Spleen (tissue), 11 donors: ENCODE data around the gene FSHR. TPM values are rescaled to one million over a fixed set of nuclear protein-coding genes. Genes with fewer than 3 reads are reported as not detected.
A peak's percentile ranks its signal among the peaks of the same experiment; 100 is the strongest.

ENCODE experiments used
- DNase-seq: peaks from one replicate; pipeline ENCODE4 v3.0.0-alpha.2; 2020
- H3K27ac ChIP-seq, 8 donors: fragments of 200-600 bp; sonication (generic) in 7 of 8; 1 replicate in 4 of 8; 2 replicates in 4 of 8; pipeline versions ENCODE4 v1.5.0 to v1.8.0; 2016 to 2021; ENCODE audit warnings: inconsistent platforms in 4 of 8, mild to moderate bottlenecking in 4 of 8, moderate library complexity in 1 of 8
- H3K27me3 ChIP-seq, 7 donors: fragments of 200-600 bp; sonication (generic) in 6 of 7; replicated peaks in 1 of 7; 1 replicate in 4 of 7; 2 replicates in 3 of 7; pipeline versions ENCODE4 v1.5.0 to v1.8.0; 2016 to 2021; ENCODE audit warnings: inconsistent platforms in 3 of 7, mild to moderate bottlenecking in 1 of 7
- H3K36me3 ChIP-seq, 6 donors: fragments of 200-600 bp; sonication (generic) in 5 of 6; 1 replicate in 4 of 6; 2 replicates in 2 of 6; pipeline versions ENCODE4 v1.5.0 to v1.8.0; 2016 to 2021; ENCODE audit warnings: inconsistent platforms in 2 of 6
- H3K4me1 ChIP-seq, 6 donors: fragments of 200-600 bp; sonication (generic) in 5 of 6; 1 replicate in 3 of 6; 2 replicates in 3 of 6; pipeline versions ENCODE4 v1.5.0 to v1.8.0; 2016 to 2021; ENCODE audit warnings: inconsistent platforms in 3 of 6
- H3K4me3 ChIP-seq, 8 donors: fragments of 200-600 bp; sonication (generic) in 7 of 8; 1 replicate in 4 of 8; 2 replicates in 4 of 8; pipeline versions ENCODE4 v1.5.0 to v1.8.0; 2016 to 2021; ENCODE audit warnings: inconsistent platforms in 4 of 8, mild to moderate bottlenecking in 4 of 8, moderate library complexity in 2 of 8
- H3K9me3 ChIP-seq, 8 donors: fragments of 200-600 bp; sonication (generic) in 7 of 8; 1 replicate in 4 of 8; 2 replicates in 4 of 8; pipeline versions ENCODE4 v1.5.0 to v1.8.0; 2016 to 2021; ENCODE audit warnings: inconsistent platforms in 4 of 8
- CTCF ChIP-seq, 11 experiments: fragments of 200-600 bp in 7 of 11; fragments of 450-650 bp in 4 of 11; sonication (generic) in 4 of 11; IDR thresholded peaks in 8 of 11; conservative IDR thresholded peaks in 3 of 11; 1 replicate in 7 of 11; 2 replicates in 4 of 11; pipeline versions ENCODE4 v1.4.0 to v1.8.0; 2016 to 2021; ENCODE audit warnings: antibody characterized with exemption in 11 of 11, inconsistent platforms in 4 of 11, mild to moderate bottlenecking in 1 of 11
- POLR2A ChIP-seq, 3 donors: fragments of 450-650 bp; IDR thresholded peaks; one replicate each; pipeline ENCODE4 v1.5.1; 2017; ENCODE audit warnings: antibody characterized with exemption in 3 of 3, mild to moderate bottlenecking in 1 of 3
- POLR2AphosphoS5 ChIP-seq, 3 donors: sonication (generic); formaldehyde crosslinking; IDR thresholded peaks; one replicate each; pipeline ENCODE4 v1.5.1; 2017; ENCODE audit warnings: antibody characterized with exemption in 3 of 3
- WGBS, 5 donors: extraction: QIAGEN DNeasy Blood & Tissue Kit in 3 of 5; methylation state at CpG; one replicate each; pipeline versions ENCODE4 v1.1.5 to v1.1.7; 2013 to 2018; 5-methylcytosine and 5-hydroxymethylcytosine counted together
- intact Hi-C: fragments of 100-400 bp; cut with DNase I; formaldehyde crosslinking; loops from one replicate; pipeline ENCODE4 v1.15.0; 2023; ENCODE audit warnings: low total_unique reads
- polyA plus RNA-seq, 3 donors: library from polyadenylated mRNA; stranded (reverse); fragments of 200-250 nt; gene quantifications; one replicate each; pipeline ENCODE4 v1.2.1, GENCODE V29; 2013
- total RNA-seq, 7 donors: library from RNA; depleted of rRNA in 3 of 7; stranded (reverse); fragments of >200 nt in 3 of 7; fragmentation: NEBNext Ultra II Directional in 4 of 7; extraction: Animal tissue kit (Norgen Biotek cat#: 25700) in 4 of 7; gene quantifications; one replicate each; pipeline versions ENCODE4 v1.1.0 to v1.2.1, GENCODE V29; 2016 to 2021
- donor health status: healthy with polysubstance abuse.
- donor health status: DM: no; HTN: no; CAD: no; lungs with moderate emphysema.
- donor health status: DM: no; HTN: no; CAD: no.
- donor health status: Bipolar disorder and iron deficiency.
- donor health status: healthy.
- donor health status: DM: no; HTN: no; CAD: no.
- donor health status: DM: yes; HTN: yes; CAD: no.

The FSHR gene
- total and polyA plus RNA-seq, 10 donors, result 0.03 TPM; not detected in 9

DNA sequence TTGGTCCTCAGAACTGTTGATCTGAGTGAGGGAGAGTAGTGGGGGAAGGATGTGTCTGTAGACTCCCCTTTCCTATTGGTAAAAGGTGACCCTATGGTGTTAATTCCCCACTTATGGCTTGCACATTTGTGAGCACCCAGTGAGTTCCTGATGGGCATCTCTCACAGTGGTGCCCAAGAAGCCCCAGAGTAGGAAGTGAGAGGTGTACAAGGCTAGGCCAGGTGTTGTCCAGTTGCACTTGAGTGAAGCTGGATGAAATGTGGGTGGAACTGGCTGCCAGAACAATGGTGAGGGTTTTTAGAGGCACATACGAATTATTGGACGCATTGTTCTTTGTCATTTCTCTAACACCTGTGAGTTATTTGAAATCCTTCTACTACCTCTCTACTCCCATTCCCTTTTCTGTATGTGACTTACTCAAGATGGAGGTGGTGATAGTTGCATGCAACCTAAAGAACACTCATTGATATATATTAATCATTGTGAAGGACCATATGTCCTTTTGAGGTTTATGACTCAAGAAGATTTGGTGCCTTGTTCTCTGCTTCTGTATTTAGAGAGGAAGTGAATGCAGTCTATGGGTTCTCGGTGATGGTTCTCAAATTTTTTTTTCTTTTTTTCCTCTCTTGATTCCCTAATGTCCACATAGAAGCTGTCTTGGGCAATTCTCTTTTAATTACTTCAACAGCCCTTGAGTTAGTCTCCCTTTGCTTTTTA is 162.7 kb downstream of the FSHR start:
- no peak for TF ChIP-seq CTCF (IDR thresholded peaks at IDR 0.05 in 8 of 11, conservative IDR thresholded peaks at IDR 0.05 in 3 of 11)
- intact Hi-C loops, result no loop called here

DNA sequence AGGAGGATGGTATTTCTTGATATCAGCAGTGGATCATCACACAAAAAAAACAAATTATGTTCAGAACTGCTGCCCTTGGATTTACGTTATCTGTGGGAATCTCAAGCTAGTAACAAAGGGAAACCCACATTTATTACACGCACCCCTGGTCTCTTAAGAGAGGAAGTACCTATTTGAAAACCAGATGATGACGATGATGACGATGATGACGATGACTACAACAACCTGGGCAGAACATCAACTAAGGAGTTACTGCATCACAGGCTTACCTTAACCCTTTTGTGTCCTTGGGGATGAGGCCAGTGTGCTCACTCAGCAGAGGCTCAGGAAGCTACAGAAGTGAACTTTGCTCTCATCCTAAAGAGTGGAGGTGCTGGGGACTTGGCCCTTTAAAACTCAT is 169.4 kb downstream of the FSHR start:
- Histone ChIP-seq H3K36me3 (no peaks in the 10 kb centered on the region), H3K27me3 (no peaks in the 10 kb centered on the region), H3K9me3 (no peaks in the 10 kb centered on the region), H3K4me3 (no peak overlapping the region), H3K4me1 (no peaks in the 10 kb centered on the region), H3K27ac (peak overlapping the region in 2 of 8 donors; percentile 35 to 44)
- WGBS, 5 donors, result 53 to 69% (median 61%) methylated on average over 5 of the region's 5 CpGs
- DNase-seq, result no peak
- intact Hi-C loops, result no loop called here
- TF ChIP-seq POLR2AphosphoS5 (IDR thresholded peaks at IDR 0.05) (no peak), CTCF (IDR thresholded peaks at IDR 0.05 in 8 of 11, conservative IDR thresholded peaks at IDR 0.05 in 3 of 11) (no peak), POLR2A (IDR thresholded peaks at IDR 0.05) (no peak)

More for the DNA sequence above, 162.7 kb downstream of the FSHR start:
- Histone ChIP-seq H3K27me3 (no peaks in the 10 kb centered on the region), H3K36me3 (no peaks in the 10 kb centered on the region), H3K4me1 (no peaks in the 10 kb centered on the region), H3K9me3 (no peaks in the 10 kb centered on the region), H3K4me3 (no peak overlapping the region), H3K27ac (peak overlapping the region in 4 of 8 donors; percentile 23 to 73 (median 50))
- 69 to 80% (median 75%) methylated on average over 3 of the region's 3 CpGs for WGBS, 5 donors
- DNase-seq, result no peak

DNA sequence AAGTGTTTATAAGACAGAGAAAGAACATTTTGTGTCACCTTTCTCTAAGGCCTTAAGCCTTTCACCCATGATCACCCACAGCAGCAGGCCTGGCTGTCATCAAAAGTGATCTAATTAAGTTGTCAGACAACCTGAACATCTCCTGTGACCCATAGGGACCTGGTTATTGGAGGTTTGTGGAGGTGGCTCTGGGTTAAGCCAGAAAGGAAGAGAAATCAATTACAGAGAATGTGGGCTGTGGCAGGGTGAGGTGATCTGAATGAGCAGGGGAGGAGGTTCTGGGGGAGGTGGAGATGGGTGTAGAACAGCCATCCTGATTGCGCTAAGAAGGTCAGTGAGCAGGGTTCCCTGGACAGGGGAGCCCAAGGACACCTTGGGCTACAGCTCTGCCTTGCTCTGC is 170.8 kb downstream of the FSHR start:
- H3K4me1 ChIP-seq, result no peaks in the 10 kb centered on the region
- H3K9me3 ChIP-seq, result no peaks in the 10 kb centered on the region
- H3K27me3 ChIP-seq, result no peaks in the 10 kb centered on the region
- TF ChIP-seq CTCF (IDR thresholded peaks at IDR 0.05 in 8 of 11, conservative IDR thresholded peaks at IDR 0.05 in 3 of 11) (no peak), POLR2A (IDR thresholded peaks at IDR 0.05) (no peak), POLR2AphosphoS5 (IDR thresholded peaks at IDR 0.05) (no peak)
- H3K27ac ChIP-seq, result no peak overlapping the region
- H3K36me3 ChIP-seq, result no peaks in the 10 kb centered on the region
- DNase-seq, result no peak
- intact Hi-C loops, result no loop called here
- 79 to 100% (median 90%) methylated on average over 1 of the region's 1 CpG for WGBS, 5 donors
- no peak overlapping the region for H3K4me3 ChIP-seq

- WGBS, 5 donors, result 76 to 87% (median 82%) methylated on average over 4 of the region's 4 CpGs
- TF ChIP-seq POLR2AphosphoS5 (IDR thresholded peaks at IDR 0.05) (no peak), POLR2A (IDR thresholded peaks at IDR 0.05) (no peak), CTCF (IDR thresholded peaks at IDR 0.05 in 8 of 11, conservative IDR thresholded peaks at IDR 0.05 in 3 of 11) (no peak)
- Histone ChIP-seq H3K27ac (no peak overlapping the region), H3K27me3 (no peaks in the 10 kb centered on the region), H3K4me1 (no peaks in the 10 kb centered on the region), H3K36me3 (no peaks in the 10 kb centered on the region), H3K9me3 (no peaks in the 10 kb centered on the region), H3K4me3 (no peak overlapping the region)
- no peak for DNase-seq
- intact Hi-C loops, result no loop called here
Measured at GRCh38 chr2:48982887-48983435, 171.4 kb downstream of the FSHR start.
